Left colon (tissue), 2 donors: ENCODE results near the gene NRIP1. TPM values are rescaled to one million over a fixed set of nuclear protein-coding genes. Genes with fewer than 3 reads are reported as not detected.
A peak's percentile ranks its signal among the peaks of the same experiment; 100 is the strongest.

ENCODE experiments used
- ATAC-seq: fragments of 200-7000 bp; cut with Tn5 transposase; one replicate; pipeline ENCODE4 v1.9.1; 2020; ENCODE audit warnings: mild to moderate bottlenecking, moderate library complexity
- DNase-seq, 2 donors: peaks; one replicate each; pipeline ENCODE4 v3.0.0-alpha.2; 2020
- intact Hi-C, 2 donors: fragments of 100-400 bp; cut with DNase I in 1 of 2; cut with micrococcal nuclease in 1 of 2; formaldehyde crosslinking; loops; one replicate each; pipeline versions ENCODE4 v1.11.2 to v1.14.0; 2022; cut with DNase I, micrococcal nuclease
- total RNA-seq, 2 donors: library from RNA; stranded (reverse); fragmentation: NEBNext Ultra II Directional; extraction: Animal tissue kit (Norgen Biotek cat#: 25700); gene quantifications; one replicate each; pipeline ENCODE4 v1.2.1, GENCODE V29; 2021
- donor health status: DM: no; HTN: no; CAD: no.
- donor health status: DM: yes; HTN: yes; CAD: no.

NRIP1 gene
- total RNA-seq, 2 donors from 2014 or later = 78.5 to 82.9 TPM

DNA sequence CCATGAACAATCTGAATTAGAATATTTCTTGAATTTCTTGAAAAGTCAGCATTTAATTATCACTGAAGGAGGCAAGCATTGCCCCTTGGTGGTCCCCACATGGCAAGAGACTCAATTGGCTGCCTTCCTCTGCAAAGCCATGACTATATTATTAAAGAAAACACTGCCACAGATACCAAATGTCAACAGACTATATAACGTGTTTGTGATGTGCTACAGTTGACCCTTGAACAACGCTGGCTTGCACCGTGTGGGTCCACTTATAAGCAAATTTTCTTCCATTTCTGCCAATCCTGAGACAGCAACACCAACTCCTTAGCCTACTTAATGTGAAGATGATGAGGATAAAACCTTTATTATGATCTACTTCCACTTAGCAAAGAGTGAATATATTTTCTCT, 66.5 kb downstream of the NRIP1 start:
- no peak for DNase-seq
- intact Hi-C loops = no loop called here
- ATAC-seq = no peak

DNA sequence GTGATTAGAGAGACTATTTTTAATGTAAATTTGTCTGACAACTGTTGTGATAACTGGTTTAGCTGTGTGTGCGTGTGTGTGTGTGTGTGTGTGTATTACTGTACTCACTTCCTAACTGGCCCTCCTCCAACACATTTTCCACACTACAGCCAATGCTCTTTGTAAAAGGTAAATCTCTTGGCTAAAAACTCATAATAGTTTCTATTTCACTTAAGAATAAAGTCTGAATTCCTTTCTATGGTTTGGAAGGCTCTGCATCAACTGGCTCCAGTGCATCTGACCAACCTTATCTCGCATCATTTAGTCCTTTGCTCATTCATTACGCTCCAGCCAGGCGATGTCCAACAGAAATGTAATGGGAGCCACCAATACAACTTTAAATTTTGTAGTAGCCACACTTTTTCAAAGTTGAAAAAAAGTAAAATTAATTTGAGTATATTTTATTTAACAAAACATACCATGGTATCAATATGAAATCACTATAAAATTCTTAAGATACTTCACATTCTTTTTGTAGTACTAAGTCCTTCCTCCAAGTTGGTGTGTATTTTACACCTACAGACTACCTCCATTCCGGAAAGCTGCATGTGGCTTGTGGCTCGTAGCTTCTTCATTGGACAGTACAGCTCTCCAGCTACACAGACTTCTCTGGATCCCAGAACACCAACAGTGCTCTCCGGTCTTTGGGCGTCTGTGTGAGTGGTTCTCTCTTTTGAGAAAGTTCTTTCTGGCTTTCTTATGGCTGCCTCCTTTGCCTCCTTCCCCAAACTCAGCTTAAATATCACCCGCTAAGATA, 68.9 kb downstream of the NRIP1 start:
- ATAC-seq (no peak), DNase-seq (no peak)
- intact Hi-C loops = no loop called here

DNA sequence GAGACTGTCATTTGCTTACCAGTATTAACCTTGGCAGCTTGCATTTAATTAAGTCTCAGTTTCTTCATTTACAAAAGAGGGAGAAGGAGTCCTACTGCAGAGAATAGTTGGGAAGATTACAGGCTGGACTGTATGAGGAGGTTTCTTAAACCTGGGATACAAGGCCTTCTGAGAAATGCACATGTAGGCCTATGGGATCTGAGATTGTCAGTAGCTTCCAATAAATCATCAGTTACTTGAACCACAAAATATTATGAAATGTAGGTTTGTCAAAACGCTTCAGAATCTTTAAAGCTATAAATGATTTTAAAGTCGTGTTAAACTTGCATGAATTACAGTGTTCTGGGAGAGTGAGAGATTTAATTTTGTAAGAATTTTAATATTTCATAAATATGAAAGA, 69.6 kb downstream of the NRIP1 start:
- intact Hi-C loops = no loop called here
- ATAC-seq (no peak), DNase-seq (no peak)

DNA sequence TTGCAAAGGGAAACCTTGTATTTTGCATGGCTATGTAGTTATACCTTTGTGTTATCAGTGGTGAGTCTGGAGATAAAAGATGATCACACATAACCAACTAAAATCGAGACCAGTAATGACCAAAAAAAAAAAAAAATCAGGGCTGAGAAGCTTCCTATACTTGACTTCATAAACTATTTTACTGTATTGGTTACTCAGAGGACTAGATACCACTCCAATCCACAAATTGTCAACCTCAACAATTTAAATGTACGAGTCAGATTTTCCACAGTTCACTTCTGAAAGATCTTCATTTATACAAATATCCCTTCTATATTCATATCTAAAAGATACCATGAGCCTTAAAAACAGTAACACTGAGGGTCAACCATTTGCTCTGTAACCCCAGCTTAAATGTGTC, 71.7 kb downstream of the NRIP1 start:
- DNase-seq (no peak), ATAC-seq (no peak)
- intact Hi-C loops = no loop called here

DNA sequence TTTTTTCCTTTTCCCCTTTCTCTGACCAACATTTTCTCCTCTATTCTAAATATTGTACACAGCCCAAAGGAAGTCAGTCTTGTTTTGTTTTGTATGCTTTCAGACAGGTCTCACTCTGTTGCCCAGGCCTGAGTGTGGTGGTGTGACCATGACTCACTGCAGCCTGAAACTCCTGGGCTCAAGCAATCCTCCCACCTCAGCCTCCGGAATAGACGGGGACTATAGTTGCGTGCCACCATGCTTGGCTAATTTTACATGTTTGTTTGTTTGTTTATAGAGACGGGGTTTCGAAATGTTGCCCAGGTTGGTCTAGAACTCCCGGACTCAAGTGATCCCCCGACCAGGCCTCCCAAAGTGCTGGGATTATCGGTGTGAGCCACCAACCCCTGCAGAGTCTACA, 72.8 kb downstream of the NRIP1 start:
- intact Hi-C loops = no loop called here
- no peak for DNase-seq
- no peak for ATAC-seq

DNA sequence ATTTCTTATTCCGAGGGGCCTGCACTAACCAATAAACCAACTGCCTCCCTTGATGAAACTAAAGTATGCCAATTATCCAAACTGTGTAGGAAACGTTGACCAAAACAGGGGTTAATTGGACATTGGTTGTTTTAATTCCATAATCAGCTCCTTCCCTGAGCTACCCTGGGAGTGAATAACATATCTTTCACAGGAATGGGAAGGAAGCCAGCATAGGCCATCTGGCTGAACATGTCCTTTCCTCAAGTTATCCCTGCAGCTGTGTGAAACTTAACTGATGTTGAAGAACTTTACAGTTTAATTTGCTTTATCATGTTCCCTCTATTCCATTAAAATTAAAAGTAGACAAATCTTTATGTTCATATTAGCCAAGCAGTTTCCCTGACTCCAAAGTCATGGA, 75.4 kb downstream of the NRIP1 start:
- DNase-seq (no peak), ATAC-seq (no peak)
- intact Hi-C loops = no loop called here

DNA sequence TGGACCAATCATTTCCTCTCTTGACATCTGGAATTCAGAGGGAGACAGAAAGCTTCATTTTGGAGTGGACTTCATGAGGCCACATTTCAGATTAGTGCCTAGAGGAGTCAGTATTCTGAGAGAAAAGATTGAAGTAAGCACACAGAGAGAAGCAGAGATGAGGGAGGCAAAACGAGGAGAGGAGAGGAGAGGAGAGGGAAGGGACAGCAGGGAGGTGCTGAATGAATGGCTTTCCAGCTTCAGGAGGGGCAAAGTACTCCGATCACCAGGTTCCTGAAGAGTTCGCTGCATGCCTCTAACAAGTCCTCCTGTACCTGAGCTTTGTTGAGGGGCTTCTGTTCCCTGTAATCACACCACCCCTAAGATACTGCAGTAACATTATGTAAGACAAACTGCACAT, 76.0 kb downstream of the NRIP1 start:
- ATAC-seq = peak; percentile 23
- intact Hi-C loops = no loop called here
- no peak for DNase-seq

DNA sequence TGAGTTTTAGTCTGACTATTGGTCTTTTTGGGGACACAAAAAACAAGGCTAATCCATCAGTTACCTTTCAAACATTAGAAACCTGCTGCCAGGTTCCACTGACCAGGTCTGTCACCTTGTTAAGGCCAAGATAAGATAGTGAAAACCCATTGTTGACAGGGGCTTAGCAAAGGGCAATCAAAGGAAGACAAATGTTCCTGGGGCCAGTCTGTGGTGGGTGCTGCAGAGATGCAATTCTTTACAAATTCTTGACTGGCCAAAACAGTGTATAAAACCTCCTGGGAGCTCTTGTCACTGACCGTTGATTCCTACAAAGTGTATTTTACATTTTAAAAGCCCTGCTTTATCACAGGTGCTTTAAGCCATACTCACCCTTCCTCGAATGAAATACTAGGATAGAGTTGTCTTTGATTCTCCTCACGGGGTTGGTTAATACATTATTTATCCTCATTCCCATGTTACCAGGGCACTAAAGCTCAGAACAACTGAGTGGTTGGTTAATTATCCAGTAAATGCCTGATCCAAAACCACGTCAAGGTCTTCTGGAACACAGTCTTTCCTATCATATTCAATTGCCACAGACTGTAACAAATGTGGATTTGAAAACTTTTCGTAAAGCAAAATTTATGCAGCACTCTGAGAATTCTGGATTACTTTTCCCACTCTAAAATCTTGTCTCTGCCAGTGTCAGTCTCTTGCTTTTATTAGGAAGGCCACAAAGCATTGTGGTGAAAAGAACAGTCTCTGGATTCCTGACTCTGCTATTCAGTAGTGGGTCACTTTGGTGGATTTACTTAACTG, 77.2 kb downstream of the NRIP1 start:
- intact Hi-C loops = no loop called here
- ATAC-seq (no peak), DNase-seq (no peak)

DNA sequence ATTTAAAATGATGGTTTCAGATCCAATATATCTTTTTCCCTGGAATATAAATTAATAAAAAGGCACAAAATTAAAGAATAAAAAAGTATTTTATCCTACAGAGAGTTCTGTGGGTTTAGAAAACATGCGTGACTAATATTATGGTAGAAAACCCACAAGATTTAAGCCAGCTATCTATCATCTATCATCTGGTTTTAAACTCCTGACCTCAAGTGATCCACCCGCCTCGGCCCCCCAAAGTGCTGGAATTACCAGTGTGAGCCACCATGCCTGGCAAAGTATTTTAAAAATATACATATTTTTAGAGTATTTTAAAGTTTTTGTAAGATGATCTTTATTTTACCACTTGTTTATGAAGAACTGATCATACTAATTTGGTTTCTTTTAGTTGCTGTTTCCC, 79.5 kb downstream of the NRIP1 start:
- intact Hi-C loops = no loop called here
- no peak for DNase-seq
- no peak for ATAC-seq

DNA sequence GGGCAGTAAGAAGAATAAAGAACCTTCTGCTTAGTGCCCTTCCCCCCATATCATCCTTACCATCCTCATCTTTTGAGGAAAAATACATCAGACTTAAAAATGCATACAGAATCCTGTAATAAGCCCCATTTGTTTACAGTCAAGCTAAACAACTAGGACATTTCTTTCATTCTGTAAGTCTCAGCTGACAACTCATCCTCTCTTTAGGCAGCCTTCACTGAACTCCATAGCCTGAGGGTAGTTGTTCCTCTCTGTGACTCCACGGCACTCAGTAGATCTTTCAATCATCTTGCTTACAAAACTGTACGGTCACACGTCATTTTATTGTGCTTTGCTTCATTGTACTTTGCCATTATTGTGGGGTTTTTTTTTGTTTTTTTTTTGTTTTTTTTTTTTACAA, 82.5 kb downstream of the NRIP1 start:
- intact Hi-C loops = no loop called here
- ATAC-seq (no peak), DNase-seq (no peak)

DNA sequence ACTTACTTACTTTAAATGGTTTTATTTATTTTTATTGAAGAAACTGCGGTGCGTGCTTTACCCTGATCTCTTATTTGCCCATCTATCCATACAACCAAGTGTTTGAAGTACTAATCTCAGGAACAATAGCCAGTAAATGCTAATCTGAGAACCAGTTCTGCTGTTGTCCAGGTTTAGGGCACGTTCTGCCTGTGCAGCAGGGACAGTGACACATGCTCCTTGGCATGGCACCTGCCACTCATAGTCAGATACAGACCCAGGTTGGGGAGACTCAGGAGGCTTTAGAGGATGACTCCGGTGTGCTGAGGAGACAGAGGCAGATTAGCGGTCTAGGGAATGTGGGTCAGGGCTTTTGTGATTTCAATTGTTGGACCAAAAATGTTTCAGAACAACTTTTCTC, 83.6 kb downstream of the NRIP1 start:
- peak; percentile 31 for ATAC-seq
- intact Hi-C loops = no loop called here

DNA sequence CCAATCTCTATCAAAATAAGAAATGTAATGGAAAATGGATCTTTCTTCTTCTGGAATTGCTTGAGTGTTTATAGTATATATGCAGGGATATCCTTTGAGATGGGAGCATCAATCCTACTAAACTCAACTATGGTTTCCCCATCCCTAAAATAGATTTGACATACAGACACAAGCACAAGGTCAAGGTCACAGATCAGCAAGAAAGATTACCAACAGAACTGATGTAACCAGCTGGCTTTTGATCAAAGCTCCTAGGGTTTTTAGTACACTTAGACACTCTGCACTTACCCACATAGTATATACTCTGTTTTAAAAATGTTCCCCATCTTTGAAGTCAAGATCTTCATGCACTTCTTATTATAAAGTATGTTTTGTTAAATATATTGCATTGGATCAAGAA, 85.5 kb downstream of the NRIP1 start:
- ATAC-seq = no peak
- intact Hi-C loops = no loop called here
- no peak for DNase-seq

More for the DNA sequence above, 83.6 kb downstream of the NRIP1 start:
- DNase-seq = no peak

DNA sequence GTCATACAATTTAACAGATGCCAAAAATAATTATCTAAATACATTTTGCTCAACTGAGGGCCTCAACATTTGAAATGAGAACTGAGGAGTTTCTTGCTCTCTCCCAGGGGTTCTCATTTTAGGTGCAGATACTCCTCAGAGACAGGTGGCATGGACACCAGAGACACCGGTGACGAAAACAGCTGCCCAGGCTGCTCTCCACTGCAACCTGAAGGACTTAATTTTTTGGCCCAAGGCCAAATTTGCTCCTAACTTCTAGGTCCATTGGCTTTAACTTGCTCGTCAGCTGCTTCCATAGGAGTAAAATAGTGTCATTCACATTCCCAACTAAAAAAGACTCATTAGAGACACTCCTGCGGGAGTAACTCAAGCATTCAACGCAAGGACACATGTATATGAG, 87.0 kb downstream of the NRIP1 start:
- no peak for DNase-seq
- intact Hi-C loops = no loop called here
- ATAC-seq = no peak

DNA sequence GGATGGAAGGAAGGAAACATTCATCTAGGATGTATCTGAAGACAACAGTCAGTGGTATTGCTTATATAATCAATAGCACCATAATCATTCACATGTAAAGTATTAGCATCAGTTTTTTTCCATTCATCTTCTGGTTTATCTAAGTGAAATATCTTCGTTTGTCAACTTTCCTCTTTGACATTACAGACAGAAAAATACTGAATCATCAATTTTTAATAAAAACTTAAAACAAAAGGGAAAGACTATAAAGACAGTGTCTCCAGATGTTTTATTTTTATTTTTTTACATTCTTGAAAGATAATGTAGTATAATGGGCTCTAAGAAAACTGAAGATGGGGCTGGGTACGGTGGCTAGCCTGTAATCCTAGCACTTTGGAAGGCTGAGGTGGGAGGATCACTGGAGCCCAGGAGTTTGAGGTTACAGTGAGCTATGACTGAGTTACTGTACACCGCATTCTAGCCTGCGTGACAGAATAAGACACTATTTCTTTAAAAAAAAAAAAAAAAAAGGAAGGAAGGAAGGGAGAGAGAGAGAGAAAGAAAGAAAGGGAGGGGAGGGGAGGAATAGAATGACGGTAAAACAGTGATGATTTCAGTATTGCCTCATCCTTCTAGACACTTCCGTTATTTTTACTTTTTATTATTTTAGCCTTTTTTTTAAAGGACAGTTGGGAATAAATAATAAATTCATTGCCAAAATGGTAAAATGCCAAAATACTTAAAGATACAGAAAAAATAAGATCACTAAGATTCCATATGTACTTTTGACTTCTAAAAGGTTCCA, 89.5 kb downstream of the NRIP1 start:
- intact Hi-C loops = no loop called here
- ATAC-seq = no peak
- DNase-seq = no peak

DNA sequence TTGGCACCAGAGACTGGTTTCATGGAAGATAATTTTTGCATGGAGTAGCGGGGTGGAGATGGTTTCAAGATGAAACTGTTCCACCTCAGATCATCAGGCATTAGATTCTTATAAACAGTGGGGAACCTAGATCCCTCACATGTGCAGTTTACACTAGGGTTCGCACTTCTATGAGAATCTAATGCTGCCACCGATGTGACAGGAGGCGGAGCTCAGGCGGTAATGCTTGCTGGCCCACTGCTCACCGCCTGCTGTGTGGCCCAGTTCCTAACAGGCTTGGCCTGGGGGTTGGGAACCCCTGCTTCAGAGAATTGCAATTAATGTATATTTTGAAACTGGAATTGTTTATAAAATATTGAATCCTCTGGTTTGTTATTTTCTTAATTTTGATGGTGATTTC, 92.1 kb downstream of the NRIP1 start:
- intact Hi-C loops = no loop called here
- ATAC-seq (no peak), DNase-seq (no peak)

DNA sequence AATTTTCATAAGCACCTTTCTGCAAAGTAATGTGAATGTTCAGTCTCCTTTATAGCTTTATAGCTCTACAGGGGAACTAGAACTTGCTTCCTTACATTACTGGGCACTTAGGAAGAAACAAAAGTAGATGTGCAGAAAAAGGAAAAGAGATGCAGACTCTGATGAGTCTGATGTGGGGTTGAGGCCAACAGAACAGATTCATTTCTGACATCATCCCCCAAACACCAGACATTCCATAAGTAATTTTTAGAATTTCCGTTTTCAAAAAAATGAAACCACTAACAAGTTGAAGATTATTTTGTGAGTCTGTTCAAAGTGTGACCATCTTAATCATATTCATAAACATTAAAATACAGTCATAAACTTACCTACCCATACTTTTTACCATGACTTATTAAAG, 96.0 kb downstream of the NRIP1 start:
- intact Hi-C loops = no loop called here
- DNase-seq (no peak), ATAC-seq (no peak)

DNA sequence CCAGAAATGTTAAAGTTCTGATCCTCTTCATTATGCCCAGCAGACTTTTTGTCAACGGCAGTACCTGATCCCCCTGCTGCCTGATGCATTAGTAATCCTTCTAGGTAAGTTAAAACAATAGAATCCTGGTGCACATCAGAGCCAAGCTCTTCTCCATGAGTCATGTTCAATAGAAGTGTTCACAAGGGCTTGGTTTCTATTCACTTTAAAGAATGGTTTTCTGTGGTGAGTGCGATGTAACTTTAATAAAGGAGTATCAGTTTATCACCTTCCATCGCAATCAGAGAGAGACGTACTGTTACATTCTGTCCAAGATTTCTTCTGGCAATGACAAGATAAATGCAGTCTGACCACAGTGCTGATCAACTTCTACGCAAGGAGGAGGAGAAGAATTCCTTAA, 96.8 kb downstream of the NRIP1 start:
- intact Hi-C loops = no loop called here
- DNase-seq (no peak), ATAC-seq (no peak)

DNA sequence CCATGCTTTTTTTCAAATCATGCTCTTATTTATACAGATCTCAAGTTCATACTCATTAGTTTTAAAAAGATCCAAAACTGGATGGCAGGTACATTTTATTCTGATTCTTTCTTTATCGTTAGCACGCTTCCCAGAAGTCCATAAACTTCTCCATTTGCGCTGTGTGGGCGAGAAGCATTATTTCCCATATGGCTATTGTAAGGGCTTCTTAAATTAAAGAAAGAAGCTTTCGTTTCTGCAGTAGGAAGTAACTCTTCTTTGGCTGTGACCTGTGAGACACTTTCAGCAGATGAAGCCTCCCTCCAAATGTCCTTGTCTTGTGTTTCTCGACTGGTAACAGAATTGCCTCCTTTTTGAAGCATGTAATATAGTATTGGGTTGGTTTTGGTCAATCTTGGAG, 100.2 kb downstream of the NRIP1 start:
- intact Hi-C loops = no loop called here
- ATAC-seq (peak; percentile 14), DNase-seq (no peak)

DNA sequence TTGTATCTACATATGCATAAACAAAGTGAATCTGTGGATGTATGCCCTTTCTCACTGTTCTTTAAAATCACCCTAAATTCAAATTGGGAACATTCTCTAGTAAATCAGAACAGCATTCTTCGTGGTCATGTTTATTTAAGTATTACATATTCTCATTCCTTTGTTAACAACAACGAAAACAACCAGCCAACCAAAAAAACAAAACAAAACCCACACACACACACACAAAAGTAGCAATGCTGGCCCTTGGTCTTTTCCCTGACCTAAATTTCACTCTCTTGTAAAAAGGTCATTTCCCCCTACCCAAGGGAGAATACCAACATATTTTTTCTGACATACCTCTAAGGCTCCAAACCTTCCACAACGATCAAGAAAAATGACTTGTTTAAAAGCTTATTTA, 102.6 kb downstream of the NRIP1 start:
- intact Hi-C loops = no loop called here
- no peak for ATAC-seq
- no peak for DNase-seq

DNA sequence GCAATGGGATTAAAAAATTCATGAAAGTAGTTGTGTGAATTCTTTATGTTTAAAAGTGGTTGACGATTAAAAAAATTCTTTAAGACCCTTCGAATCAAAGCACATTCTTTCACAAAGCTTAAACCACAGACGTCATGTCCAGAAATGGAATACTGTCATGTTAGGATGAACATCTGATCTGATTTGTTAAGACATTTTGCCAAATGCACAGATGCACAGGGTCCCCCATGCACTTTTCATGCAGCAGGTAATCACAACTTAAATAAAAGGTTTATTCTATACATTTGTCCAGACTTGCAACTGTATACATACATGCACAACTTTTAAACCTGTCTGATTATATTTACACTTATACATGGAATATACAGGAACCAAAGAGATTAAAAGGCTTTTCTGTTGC, 103.3 kb downstream of the NRIP1 start:
- intact Hi-C loops = no loop called here
- ATAC-seq (no peak), DNase-seq (no peak)
